Breast epithelium (tissue), 3 donors: Measurements from ENCODE around the gene LGR5.

Experiments
- POLR2A ChIP-seq: fragments of 450-650 bp; IDR thresholded peaks from one replicate; pipeline ENCODE4 v1.6.1; 2016; ENCODE audit warnings: antibody characterized with exemption, mild to moderate bottlenecking, moderate library complexity
- TF ChIP-seq, protein P1 (sequence below), 3 donors: fragments of 450-650 bp; IDR thresholded peaks; one replicate each; pipeline ENCODE4 v1.5.1; 2016 to 2017; ENCODE audit warnings: antibody characterized with exemption in 3 of 3, mild to moderate bottlenecking in 3 of 3, moderate library complexity in 3 of 3

DNA sequence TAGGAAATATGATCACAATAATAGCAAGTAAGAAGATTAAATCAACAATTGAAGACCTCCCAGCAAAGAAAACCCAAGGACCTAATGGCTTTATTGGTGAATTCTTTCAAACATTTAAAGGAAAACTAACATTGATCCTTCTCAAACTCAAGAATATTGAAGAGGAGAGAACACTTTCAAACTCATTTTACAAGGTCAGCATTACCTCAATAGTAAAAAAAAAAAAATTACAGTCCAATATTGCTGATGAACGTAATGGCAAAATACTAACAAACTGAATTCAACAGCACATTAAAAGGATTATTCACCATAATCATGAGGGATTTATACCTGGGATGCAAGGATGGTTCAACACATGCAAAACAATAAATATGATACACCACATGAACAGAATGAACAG is 33.7 kb upstream of the LGR5 start:
- no peak for TF ChIP-seq POLR2A
- TF ChIP-seq, protein P1, sequence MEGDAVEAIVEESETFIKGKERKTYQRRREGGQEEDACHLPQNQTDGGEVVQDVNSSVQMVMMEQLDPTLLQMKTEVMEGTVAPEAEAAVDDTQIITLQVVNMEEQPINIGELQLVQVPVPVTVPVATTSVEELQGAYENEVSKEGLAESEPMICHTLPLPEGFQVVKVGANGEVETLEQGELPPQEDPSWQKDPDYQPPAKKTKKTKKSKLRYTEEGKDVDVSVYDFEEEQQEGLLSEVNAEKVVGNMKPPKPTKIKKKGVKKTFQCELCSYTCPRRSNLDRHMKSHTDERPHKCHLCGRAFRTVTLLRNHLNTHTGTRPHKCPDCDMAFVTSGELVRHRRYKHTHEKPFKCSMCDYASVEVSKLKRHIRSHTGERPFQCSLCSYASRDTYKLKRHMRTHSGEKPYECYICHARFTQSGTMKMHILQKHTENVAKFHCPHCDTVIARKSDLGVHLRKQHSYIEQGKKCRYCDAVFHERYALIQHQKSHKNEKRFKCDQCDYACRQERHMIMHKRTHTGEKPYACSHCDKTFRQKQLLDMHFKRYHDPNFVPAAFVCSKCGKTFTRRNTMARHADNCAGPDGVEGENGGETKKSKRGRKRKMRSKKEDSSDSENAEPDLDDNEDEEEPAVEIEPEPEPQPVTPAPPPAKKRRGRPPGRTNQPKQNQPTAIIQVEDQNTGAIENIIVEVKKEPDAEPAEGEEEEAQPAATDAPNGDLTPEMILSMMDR (IDR thresholded peaks at IDR 0.05) = no peak
